Neural cell (in vitro differentiated cells): ENCODE results near the gene SULF2. TPM values are rescaled to one million over a fixed set of nuclear protein-coding genes. Genes with fewer than 3 reads are reported as not detected.
"Not testable (repeated sequence)": the region's sequence is repeated elsewhere in the genome, so short reads cannot be mapped to it uniquely, and the experiment has no call there.

Source experiments
- H2AFZ ChIP-seq: fragments of 200-600, 300-800 bp; sonication (generic), shearing (Covaris generic); 2 replicates; pipeline ENCODE4 v1.6.0; 2014; ENCODE audit warnings: low read depth, mild to moderate bottlenecking, antibody characterized with exemption, low read length, moderate library complexity
- H3F3A ChIP-seq: fragments of 200-600 bp; shearing (Covaris generic); 2 replicates; pipeline ENCODE4 v1.6.1; 2016; ENCODE audit warnings: mild to moderate bottlenecking, moderate library complexity, mixed read lengths, antibody characterized with exemption, low read length; ENCODE audit not compliant: insufficient read depth, poor library complexity, severe bottlenecking
- H3K27ac ChIP-seq: fragments of 200-600, 300-800 bp; sonication (generic), shearing (Covaris generic); 2 replicates; pipeline ENCODE4 v1.5.1; 2014; ENCODE audit warnings: mild to moderate bottlenecking, low read length, moderate library complexity
- H3K27me3 ChIP-seq: fragments of 300-800, 200-600 bp; sonication (generic), shearing (Covaris generic); 2 replicates; pipeline ENCODE4 v1.6.0; 2014; ENCODE audit warnings: mild to moderate bottlenecking, low read depth, low read length, moderate library complexity; ENCODE audit not compliant: insufficient read depth
- H3K36me3 ChIP-seq: fragments of 300-800, 200-600 bp; sonication (generic), shearing (Covaris generic); 2 replicates; pipeline ENCODE4 v1.5.1; 2014; ENCODE audit warnings: mild to moderate bottlenecking, antibody characterized with exemption, low read length, moderate library complexity; ENCODE audit not compliant: insufficient read depth
- H3K4me2 ChIP-seq: fragments of 300-800, 200-600 bp; sonication (generic), shearing (Covaris generic); 2 replicates; pipeline ENCODE4 v1.6.0; 2014; ENCODE audit warnings: mild to moderate bottlenecking, low read length
- H3K4me3 ChIP-seq: fragments of 300-800, 200-600 bp; sonication (generic), shearing (Covaris generic); 2 replicates; pipeline ENCODE4 v1.5.1; 2014; ENCODE audit warnings: mild to moderate bottlenecking, low read length, moderate library complexity
- H3K79me2 ChIP-seq: fragments of 200-600 bp; shearing (Covaris generic); replicated peaks from 2 replicates; pipeline ENCODE4 v1.6.0; 2014; ENCODE audit warnings: mild to moderate bottlenecking, low read length, moderate library complexity; ENCODE audit not compliant: insufficient read depth
- H3K9ac ChIP-seq: fragments of 300-800, 200-600 bp; sonication (generic), shearing (Covaris generic); 2 replicates; pipeline ENCODE4 v1.6.1; 2016; ENCODE audit warnings: mild to moderate bottlenecking, low read length, mixed read lengths
- H3K9me2 ChIP-seq: fragments of 200-600 bp; shearing (Covaris generic); 2 replicates; pipeline ENCODE4 v1.6.1; 2016; ENCODE audit warnings: mild to moderate bottlenecking, low read length, mixed read lengths; ENCODE audit not compliant: insufficient read depth
- H3K9me3 ChIP-seq: fragments of 200-600, 300-800 bp; sonication (generic), shearing (Covaris generic); 2 replicates; pipeline ENCODE4 v1.6.1; 2016; ENCODE audit warnings: mild to moderate bottlenecking, mixed run types, low read length, moderate library complexity, mixed read lengths
- H4K20me1 ChIP-seq: fragments of 200-600 bp; shearing (Covaris generic); 2 replicates; pipeline ENCODE4 v1.6.1; 2016; ENCODE audit warnings: mild to moderate bottlenecking, mixed run types; ENCODE audit not compliant: insufficient read depth
- EP300 ChIP-seq: fragments of 450-650 bp; conservative IDR thresholded peaks from 2 replicates; pipeline ENCODE4 v1.6.1; 2014; ENCODE audit warnings: antibody characterized with exemption, mild to moderate bottlenecking, moderate library complexity; ENCODE audit not compliant: poor library complexity, severe bottlenecking
- EZH2 ChIP-seq: fragments of 200-600, 300-800 bp; shearing (Covaris generic), sonication (generic); IDR thresholded peaks from 2 replicates; pipeline ENCODE4 v1.6.1; 2014; ENCODE audit warnings: antibody characterized with exemption, low read length, borderline replicate concordance, mild to moderate bottlenecking; ENCODE audit not compliant: insufficient read depth, poor library complexity, severe bottlenecking
- MXI1 ChIP-seq: fragments of 450-650 bp; conservative IDR thresholded peaks from 2 replicates; pipeline ENCODE4 v1.6.1; 2014; ENCODE audit warnings: antibody characterized with exemption, mild to moderate bottlenecking; ENCODE audit not compliant: poor library complexity, severe bottlenecking
- POLR2AphosphoS5 ChIP-seq: IDR thresholded peaks from 2 replicates; pipeline ENCODE4 v1.6.1; 2012
- RAD21 ChIP-seq: fragments of 450-650 bp; conservative IDR thresholded peaks from 2 replicates; pipeline ENCODE4 v1.6.1; 2014; ENCODE audit warnings: antibody characterized with exemption, mild to moderate bottlenecking, moderate library complexity
- SMC3 ChIP-seq: fragments of 450-650 bp; conservative IDR thresholded peaks from 2 replicates; pipeline ENCODE4 v1.6.1; 2014; ENCODE audit warnings: antibody characterized with exemption, mild to moderate bottlenecking, moderate library complexity; ENCODE audit not compliant: poor library complexity
- TAF1 ChIP-seq: IDR thresholded peaks from 2 replicates; pipeline ENCODE4 v1.6.1; 2012; ENCODE audit warnings: low read depth
- polyA plus RNA-seq: library from polyadenylated mRNA; depleted of rRNA; stranded (reverse); fragments of >200 nt; gene quantifications from 2 replicates; pipeline ENCODE4 v1.2.3, GENCODE V29; 2014
- TF ChIP-seq, protein P1 (sequence below): fragments of 450-650 bp; IDR thresholded peaks from 2 replicates; pipeline ENCODE4 v1.5.1; 2014; ENCODE audit warnings: antibody characterized with exemption, mild to moderate bottlenecking, moderate library complexity; ENCODE audit not compliant: poor library complexity, severe bottlenecking
- TF ChIP-seq, protein P2 (sequence below): IDR thresholded peaks from 2 replicates; pipeline ENCODE4 v1.6.1; 2012; ENCODE audit warnings: borderline replicate concordance

The SULF2 gene
- polyA plus RNA-seq, 1 donor from 2014 or later: 30.0 TPM

DNA sequence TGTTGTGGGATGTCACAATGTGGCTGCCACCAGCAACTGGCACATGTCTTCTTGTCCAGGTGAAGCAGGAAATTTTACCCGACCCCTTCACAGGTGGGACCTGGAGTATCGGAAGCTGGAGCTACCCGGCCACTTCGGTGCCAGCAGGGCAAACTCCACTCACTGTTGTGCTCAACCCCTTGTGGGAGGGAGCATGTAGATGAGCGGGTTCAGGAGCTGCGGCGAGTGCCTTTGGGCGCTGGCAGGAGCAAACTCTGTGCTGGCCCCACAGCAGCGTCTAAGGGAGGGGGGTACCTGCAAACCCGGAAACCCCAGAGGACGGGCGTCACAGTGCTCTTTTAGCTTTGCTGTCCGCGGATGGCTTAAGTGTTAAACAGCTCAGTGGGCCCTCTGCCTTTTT, 20.7 kb upstream of the SULF2 start:
- Histone ChIP-seq H3K27me3 (no peaks in the 10 kb centered on the region), H3K9ac (no peak overlapping the region), H3K79me2 (no peaks in the 10 kb centered on the region), H3K4me2 (no peak overlapping the region), H3K9me3 (no peaks in the 10 kb centered on the region), H3K36me3 (no peaks in the 10 kb centered on the region), H2AFZ (no peak overlapping the region), H3K27ac (no peak overlapping the region), H3F3A (no peaks in the 10 kb centered on the region), H3K4me3 (no peak overlapping the region), H4K20me1 (no peaks in the 10 kb centered on the region), H3K9me2 (no peaks in the 10 kb centered on the region)
- TF ChIP-seq TAF1: no peak
- no peak for TF ChIP-seq MXI1
- TF ChIP-seq EP300: no peak
- TF ChIP-seq SMC3: no peak
- TF ChIP-seq POLR2AphosphoS5: no peak
- TF ChIP-seq, protein P1, sequence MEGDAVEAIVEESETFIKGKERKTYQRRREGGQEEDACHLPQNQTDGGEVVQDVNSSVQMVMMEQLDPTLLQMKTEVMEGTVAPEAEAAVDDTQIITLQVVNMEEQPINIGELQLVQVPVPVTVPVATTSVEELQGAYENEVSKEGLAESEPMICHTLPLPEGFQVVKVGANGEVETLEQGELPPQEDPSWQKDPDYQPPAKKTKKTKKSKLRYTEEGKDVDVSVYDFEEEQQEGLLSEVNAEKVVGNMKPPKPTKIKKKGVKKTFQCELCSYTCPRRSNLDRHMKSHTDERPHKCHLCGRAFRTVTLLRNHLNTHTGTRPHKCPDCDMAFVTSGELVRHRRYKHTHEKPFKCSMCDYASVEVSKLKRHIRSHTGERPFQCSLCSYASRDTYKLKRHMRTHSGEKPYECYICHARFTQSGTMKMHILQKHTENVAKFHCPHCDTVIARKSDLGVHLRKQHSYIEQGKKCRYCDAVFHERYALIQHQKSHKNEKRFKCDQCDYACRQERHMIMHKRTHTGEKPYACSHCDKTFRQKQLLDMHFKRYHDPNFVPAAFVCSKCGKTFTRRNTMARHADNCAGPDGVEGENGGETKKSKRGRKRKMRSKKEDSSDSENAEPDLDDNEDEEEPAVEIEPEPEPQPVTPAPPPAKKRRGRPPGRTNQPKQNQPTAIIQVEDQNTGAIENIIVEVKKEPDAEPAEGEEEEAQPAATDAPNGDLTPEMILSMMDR: no peak
- no peak for TF ChIP-seq RAD21
- TF ChIP-seq EZH2: no peak
- TF ChIP-seq, protein P2, sequence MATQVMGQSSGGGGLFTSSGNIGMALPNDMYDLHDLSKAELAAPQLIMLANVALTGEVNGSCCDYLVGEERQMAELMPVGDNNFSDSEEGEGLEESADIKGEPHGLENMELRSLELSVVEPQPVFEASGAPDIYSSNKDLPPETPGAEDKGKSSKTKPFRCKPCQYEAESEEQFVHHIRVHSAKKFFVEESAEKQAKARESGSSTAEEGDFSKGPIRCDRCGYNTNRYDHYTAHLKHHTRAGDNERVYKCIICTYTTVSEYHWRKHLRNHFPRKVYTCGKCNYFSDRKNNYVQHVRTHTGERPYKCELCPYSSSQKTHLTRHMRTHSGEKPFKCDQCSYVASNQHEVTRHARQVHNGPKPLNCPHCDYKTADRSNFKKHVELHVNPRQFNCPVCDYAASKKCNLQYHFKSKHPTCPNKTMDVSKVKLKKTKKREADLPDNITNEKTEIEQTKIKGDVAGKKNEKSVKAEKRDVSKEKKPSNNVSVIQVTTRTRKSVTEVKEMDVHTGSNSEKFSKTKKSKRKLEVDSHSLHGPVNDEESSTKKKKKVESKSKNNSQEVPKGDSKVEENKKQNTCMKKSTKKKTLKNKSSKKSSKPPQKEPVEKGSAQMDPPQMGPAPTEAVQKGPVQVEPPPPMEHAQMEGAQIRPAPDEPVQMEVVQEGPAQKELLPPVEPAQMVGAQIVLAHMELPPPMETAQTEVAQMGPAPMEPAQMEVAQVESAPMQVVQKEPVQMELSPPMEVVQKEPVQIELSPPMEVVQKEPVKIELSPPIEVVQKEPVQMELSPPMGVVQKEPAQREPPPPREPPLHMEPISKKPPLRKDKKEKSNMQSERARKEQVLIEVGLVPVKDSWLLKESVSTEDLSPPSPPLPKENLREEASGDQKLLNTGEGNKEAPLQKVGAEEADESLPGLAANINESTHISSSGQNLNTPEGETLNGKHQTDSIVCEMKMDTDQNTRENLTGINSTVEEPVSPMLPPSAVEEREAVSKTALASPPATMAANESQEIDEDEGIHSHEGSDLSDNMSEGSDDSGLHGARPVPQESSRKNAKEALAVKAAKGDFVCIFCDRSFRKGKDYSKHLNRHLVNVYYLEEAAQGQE: no peak

DNA sequence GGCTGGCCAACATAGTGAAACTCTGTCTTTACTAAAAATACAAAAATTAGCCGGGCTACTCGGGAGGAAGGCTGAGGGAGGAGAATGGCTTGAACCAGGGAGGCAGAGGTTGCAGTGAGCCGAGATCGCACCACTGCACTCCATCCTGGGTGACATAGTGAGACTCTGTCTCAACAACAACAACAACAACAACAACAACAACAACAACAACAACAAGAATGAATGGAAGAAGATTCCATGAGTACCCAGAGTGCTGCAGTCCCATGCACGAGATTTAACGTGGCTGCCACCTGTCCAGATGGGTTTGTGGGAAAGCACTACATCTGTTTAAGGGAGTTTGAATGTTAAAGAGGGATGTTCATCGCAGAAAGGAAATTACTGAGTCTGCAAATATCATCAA, 19.7 kb upstream of the SULF2 start:
- not testable (repeated sequence) for H3K4me2 ChIP-seq, H3K4me3 ChIP-seq, H4K20me1 ChIP-seq, H3K9me3 ChIP-seq, H3K27ac ChIP-seq, H3F3A ChIP-seq, H3K27me3 ChIP-seq, H3K36me3 ChIP-seq, H3K9me2 ChIP-seq, H3K9ac ChIP-seq, H3K79me2 ChIP-seq, H2AFZ ChIP-seq

DNA sequence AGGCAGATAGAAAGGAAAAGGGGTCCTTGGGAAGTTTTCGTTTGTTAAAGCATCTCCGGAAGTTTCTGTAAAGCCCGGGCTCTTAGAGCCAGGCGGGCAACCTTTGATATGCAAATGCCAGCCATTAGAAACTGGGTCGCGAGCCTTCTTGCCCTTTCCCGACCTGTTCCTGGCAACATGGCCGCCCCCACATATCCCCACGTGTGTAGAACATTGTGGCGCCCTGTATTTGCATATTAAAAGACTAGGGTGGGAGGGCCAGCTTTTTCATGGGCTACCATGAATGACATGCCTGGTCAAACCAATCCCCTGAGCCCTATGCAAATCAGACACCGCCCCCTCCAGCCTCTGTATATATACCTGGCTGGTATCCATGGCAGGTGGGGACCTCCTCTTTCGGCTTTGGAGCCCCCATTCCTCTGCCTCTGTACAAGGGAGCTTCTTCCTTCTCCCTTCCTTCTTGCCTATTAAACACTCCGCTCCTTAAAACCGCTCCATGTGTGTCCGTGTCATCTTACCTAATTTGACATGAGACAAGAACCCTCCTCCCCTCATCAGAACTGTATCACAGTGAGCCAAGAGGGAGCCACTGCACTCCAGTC, 19.0 kb upstream of the SULF2 start:
- H3K79me2 ChIP-seq, H3K27me3 ChIP-seq, H3K9me3 ChIP-seq, H3K4me3 ChIP-seq, H3K9ac ChIP-seq, H3F3A ChIP-seq, H3K27ac ChIP-seq, H3K9me2 ChIP-seq, H4K20me1 ChIP-seq, H3K4me2 ChIP-seq, H2AFZ ChIP-seq, H3K36me3 ChIP-seq: not testable (repeated sequence)
